Fibroblast of lung (primary cell): ENCODE measurements around the gene NDUFA13. TPM values are rescaled to one million over a fixed set of nuclear protein-coding genes. Genes with fewer than 3 reads are reported as not detected.

Source experiments
- DNase-seq, 2 donors: peaks; one replicate each; pipeline versions ENCODE4 v3.0.0 to v3.0.0-alpha.2; 2010; ENCODE audit warnings: low read depth in 2 of 2
- H2AFZ ChIP-seq: 2 replicates; pipeline ENCODE4 v1.5.1; 2012; ENCODE audit warnings: low read length, control low read depth, inconsistent platforms
- H3K27ac ChIP-seq: 2 replicates; pipeline ENCODE4 v1.5.1; 2011; ENCODE audit warnings: low read length, control low read depth; ENCODE audit not compliant: insufficient read depth
- H3K27me3 ChIP-seq: 2 replicates; pipeline ENCODE4 v1.5.1; 2011; ENCODE audit warnings: mild to moderate bottlenecking, low read length; ENCODE audit not compliant: control insufficient read depth, insufficient read depth
- H3K36me3 ChIP-seq: 2 replicates; pipeline ENCODE4 v1.5.1; 2011; ENCODE audit warnings: low read length; ENCODE audit not compliant: control insufficient read depth, insufficient read depth
- H3K4me1 ChIP-seq: 2 replicates; pipeline ENCODE4 v1.5.1; 2011; ENCODE audit warnings: low read length; ENCODE audit not compliant: control insufficient read depth, insufficient read depth; ENCODE audit errors: extremely low read depth
- H3K4me2 ChIP-seq: 2 replicates; pipeline ENCODE4 v1.5.1; 2011; ENCODE audit warnings: low read length, control low read depth; ENCODE audit not compliant: insufficient read depth; ENCODE audit errors: extremely low read depth
- H3K4me3 ChIP-seq, 4 experiments: fragments of 200-600 bp in 1 of 4; sonication (generic) in 1 of 4; replicated peaks in 1 of 4; 2 replicates each; pipeline ENCODE4 v1.5.1; 2011 to 2016; ENCODE audit warnings: low read length in 4 of 4, low read depth in 3 of 4, mild to moderate bottlenecking in 3 of 4, control low read depth in 2 of 4, inconsistent platforms in 1 of 4, mixed read lengths in 1 of 4; ENCODE audit not compliant: insufficient read depth in 1 of 4; ENCODE audit errors: control extremely low read depth in 1 of 4
- H3K79me2 ChIP-seq: 2 replicates; pipeline ENCODE4 v1.5.1; 2012; ENCODE audit warnings: mild to moderate bottlenecking, low read length, inconsistent platforms; ENCODE audit not compliant: control insufficient read depth, insufficient read depth
- H3K9ac ChIP-seq: 2 replicates; pipeline ENCODE4 v1.5.1; 2011; ENCODE audit warnings: mild to moderate bottlenecking, low read length, control low read depth; ENCODE audit not compliant: insufficient read depth
- H3K9me3 ChIP-seq: 2 replicates; pipeline ENCODE4 v1.5.1; 2012; ENCODE audit warnings: low read depth, low read length; ENCODE audit not compliant: control insufficient read depth, insufficient read depth
- H4K20me1 ChIP-seq: 2 replicates; pipeline ENCODE4 v1.5.1; 2011; ENCODE audit warnings: low read length; ENCODE audit not compliant: control insufficient read depth, insufficient read depth; ENCODE audit errors: extremely low read depth
- EZH2 ChIP-seq: IDR thresholded peaks from 2 replicates; pipeline ENCODE4 v1.5.1; 2012; ENCODE audit warnings: low read length, control low read depth, mild to moderate bottlenecking; ENCODE audit errors: missing control alignments
- polyA plus RNA-seq, 2 donors: library from polyadenylated mRNA; depleted of rRNA in 1 of 2; stranded (reverse) in 1 of 2; unstranded in 1 of 2; fragments of >200 nt; gene quantifications; 2 replicates each; pipeline ENCODE4 v1.2.1, GENCODE V29; 2011 to 2012; ENCODE audit warnings: missing spikeins in 1 of 2
- total RNA-seq: library from RNA; depleted of rRNA; stranded (reverse); fragments of >200 nt; gene quantifications from 2 replicates; pipeline ENCODE4 v1.2.1, GENCODE V29; 2014
- TF ChIP-seq, protein P1 (sequence below), 2 donors: IDR thresholded peaks in 1 of 2; conservative IDR thresholded peaks in 1 of 2; 1 replicate in 1 of 2; 2 replicates in 1 of 2; pipeline ENCODE4 v1.5.1; 2011 to 2012; ENCODE audit warnings: low read length in 2 of 2, control low read depth in 1 of 2, inconsistent platforms in 1 of 2, low read depth in 1 of 2, mild to moderate bottlenecking in 1 of 2

NDUFA13 gene
- total and polyA plus RNA-seq, 2 donors (not counting 1 experiment from before 2014, with no cell fraction given): 221 to 306 TPM

DNA sequence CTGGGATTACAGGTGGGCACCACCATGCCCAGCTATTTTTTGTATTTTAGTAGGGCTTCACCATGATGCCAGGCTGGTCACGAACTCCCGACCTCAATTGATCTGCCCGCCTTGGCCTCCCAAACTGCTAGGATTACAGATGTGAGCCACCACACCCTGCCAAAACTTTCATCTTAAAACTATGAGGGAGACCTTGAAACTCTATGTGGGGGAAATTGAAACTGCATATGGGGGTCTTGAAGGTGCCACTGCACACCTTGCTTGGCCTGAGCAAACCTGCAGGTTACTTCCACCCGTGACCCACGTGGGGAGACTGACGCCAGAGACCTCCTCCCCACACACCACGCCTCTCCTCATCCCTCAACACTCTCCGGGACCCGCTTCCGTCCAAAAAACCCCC is 37.6 kb downstream of the NDUFA13 start:
- Histone ChIP-seq H3K9ac (no peak overlapping the region), H3K9me3 (no peaks in the 10 kb centered on the region), H3K36me3 (no peaks in the 10 kb centered on the region), H3K27me3 (peaks cover 4% of the 10 kb centered on the region), H3K79me2 (no peaks in the 10 kb centered on the region), H4K20me1 (no peaks in the 10 kb centered on the region), H2AFZ (no peak overlapping the region), H3K4me2 (no peak overlapping the region), H3K27ac (no peak overlapping the region), H3K4me1 (no peaks in the 10 kb centered on the region), H3K4me3 (no peak overlapping the region)
- DNase-seq: no peak
- TF ChIP-seq EZH2: no peak
- TF ChIP-seq, protein P1, sequence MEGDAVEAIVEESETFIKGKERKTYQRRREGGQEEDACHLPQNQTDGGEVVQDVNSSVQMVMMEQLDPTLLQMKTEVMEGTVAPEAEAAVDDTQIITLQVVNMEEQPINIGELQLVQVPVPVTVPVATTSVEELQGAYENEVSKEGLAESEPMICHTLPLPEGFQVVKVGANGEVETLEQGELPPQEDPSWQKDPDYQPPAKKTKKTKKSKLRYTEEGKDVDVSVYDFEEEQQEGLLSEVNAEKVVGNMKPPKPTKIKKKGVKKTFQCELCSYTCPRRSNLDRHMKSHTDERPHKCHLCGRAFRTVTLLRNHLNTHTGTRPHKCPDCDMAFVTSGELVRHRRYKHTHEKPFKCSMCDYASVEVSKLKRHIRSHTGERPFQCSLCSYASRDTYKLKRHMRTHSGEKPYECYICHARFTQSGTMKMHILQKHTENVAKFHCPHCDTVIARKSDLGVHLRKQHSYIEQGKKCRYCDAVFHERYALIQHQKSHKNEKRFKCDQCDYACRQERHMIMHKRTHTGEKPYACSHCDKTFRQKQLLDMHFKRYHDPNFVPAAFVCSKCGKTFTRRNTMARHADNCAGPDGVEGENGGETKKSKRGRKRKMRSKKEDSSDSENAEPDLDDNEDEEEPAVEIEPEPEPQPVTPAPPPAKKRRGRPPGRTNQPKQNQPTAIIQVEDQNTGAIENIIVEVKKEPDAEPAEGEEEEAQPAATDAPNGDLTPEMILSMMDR (conservative IDR thresholded peaks at IDR 0.05 in 1 of 2, IDR thresholded peaks at IDR 0.05 in 1 of 2; ENCODE audit: low read depth in 1 of 2, low read length in 2 of 2): no peak

- no peak overlapping the region for H3K9ac ChIP-seq
- H3K27me3 ChIP-seq: no peaks in the 10 kb centered on the region
- H3K4me3 ChIP-seq: no peak overlapping the region
- no peak overlapping the region for H3K4me2 ChIP-seq
- H2AFZ ChIP-seq: no peak overlapping the region
- peak; percentile 35 to 36 for DNase-seq
- TF ChIP-seq EZH2: no peak
- TF ChIP-seq, protein P1 (conservative IDR thresholded peaks at IDR 0.05 in 1 of 2, IDR thresholded peaks at IDR 0.05 in 1 of 2; ENCODE audit: low read depth in 1 of 2, low read length in 2 of 2): peak; percentile 50 to 75
- H3K27ac ChIP-seq: no peak overlapping the region
- H3K4me1 ChIP-seq: no peaks in the 10 kb centered on the region
- no peaks in the 10 kb centered on the region for H3K9me3 ChIP-seq
- H4K20me1 ChIP-seq: no peaks in the 10 kb centered on the region
- no peaks in the 10 kb centered on the region for H3K36me3 ChIP-seq
- H3K79me2 ChIP-seq: no peaks in the 10 kb centered on the region
Measured at GRCh38 chr19:19554074-19555023, 38.3 kb downstream of the NDUFA13 start.

- Histone ChIP-seq H3K27me3 (no peaks in the 10 kb centered on the region), H4K20me1 (no peaks in the 10 kb centered on the region), H3K79me2 (no peaks in the 10 kb centered on the region), H3K27ac (no peak overlapping the region), H3K4me1 (no peaks in the 10 kb centered on the region), H3K9ac (no peak overlapping the region), H3K36me3 (no peaks in the 10 kb centered on the region), H2AFZ (no peak overlapping the region), H3K4me3 (no peak overlapping the region), H3K4me2 (no peak overlapping the region), H3K9me3 (no peaks in the 10 kb centered on the region)
- DNase-seq: no peak
- TF ChIP-seq EZH2: no peak
- TF ChIP-seq, protein P1 (conservative IDR thresholded peaks at IDR 0.05 in 1 of 2, IDR thresholded peaks at IDR 0.05 in 1 of 2; ENCODE audit: low read depth in 1 of 2, low read length in 2 of 2): no peak
Measured at GRCh38 chr19:19558055-19558454, 42.0 kb downstream of the NDUFA13 start.
